Erythroblast (primary cell): ENCODE data around the gene SNIP1.

Experiments
- GATA1 ChIP-seq: IDR thresholded peaks from 2 replicates; pipeline ENCODE4 v1.6.1; 2011; ENCODE audit warnings: low read depth, mild to moderate bottlenecking, control low read depth, low read length, moderate library complexity
- POLR2A ChIP-seq: IDR thresholded peaks from 2 replicates; pipeline ENCODE4 v1.6.1; 2011; ENCODE audit warnings: mild to moderate bottlenecking, low read length

DNA sequence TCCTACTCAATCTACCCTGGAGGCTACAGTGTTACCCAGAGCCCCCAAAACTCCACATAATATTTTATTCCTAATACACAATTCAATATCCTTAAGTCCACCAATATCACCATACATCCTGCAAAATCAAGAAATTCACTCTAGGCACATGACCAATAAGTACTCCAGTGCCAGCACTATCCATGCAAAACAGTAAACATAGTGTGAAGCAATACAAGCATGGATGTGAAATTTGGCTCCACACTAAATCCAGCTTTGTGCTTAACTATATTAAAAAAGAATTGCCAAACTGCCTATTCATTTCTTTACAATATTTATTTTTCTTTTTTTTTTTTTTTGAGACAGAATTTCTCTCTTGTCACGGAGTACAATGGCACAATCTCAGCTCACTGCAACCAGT, 36.5 kb downstream of the SNIP1 start:
- TF ChIP-seq POLR2A, result no peak
- no peak for TF ChIP-seq GATA1
